Thyroid gland (tissue), 4 donors: ENCODE data around the gene POLN.

Experiments
- CTCF ChIP-seq, 6 experiments: fragments of 200-600 bp in 3 of 6; fragments of 450-650 bp in 3 of 6; sonication (generic) in 3 of 6; IDR thresholded peaks; one replicate each; pipeline ENCODE4 v1.5.1; 2016 to 2019; ENCODE audit warnings: antibody characterized with exemption in 6 of 6, mild to moderate bottlenecking in 2 of 6, inconsistent platforms in 1 of 6, moderate library complexity in 1 of 6
- POLR2A ChIP-seq, 2 donors: fragments of 450-650 bp; IDR thresholded peaks; one replicate each; pipeline ENCODE4 v1.6.1; 2017; ENCODE audit warnings: antibody characterized with exemption in 2 of 2, mild to moderate bottlenecking in 2 of 2, moderate library complexity in 1 of 2

- TF ChIP-seq CTCF (IDR thresholded peaks at IDR 0.05) (no peak), POLR2A (IDR thresholded peaks at IDR 0.05) (no peak)
Measured at GRCh38 chr4:2043396-2044118, 198.4 kb downstream of the POLN start.
